GM18520 (cell line): ENCODE measurements around the gene AZI2.

Experiments
- ATAC-seq: cut with Tn5 transposase; IDR thresholded peaks from one replicate; pipeline ENCODE4 v1.9.1; 2021; ENCODE audit not compliant: unreplicated experiment

Gene AZI2

GRCh38 chr3:28301688-28302087 lies 46.9 kb downstream of the AZI2 start:
- ATAC-seq = no peak

- no peak for ATAC-seq
Observed at GRCh38 chr3:28300345-28300962, 48.2 kb downstream of the AZI2 start.

- no peak for ATAC-seq
Observed at GRCh38 chr3:28299705-28300104, 48.9 kb downstream of the AZI2 start.

GRCh38 chr3:28295898-28296490 lies 52.6 kb downstream of the AZI2 start:
- ATAC-seq = no peak

- ATAC-seq = no peak
Observed at GRCh38 chr3:28294667-28295413, 53.8 kb downstream of the AZI2 start.

- no peak for ATAC-seq
Observed at GRCh38 chr3:28292622-28293021, 56.0 kb downstream of the AZI2 start.

- no peak for ATAC-seq
Observed at GRCh38 chr3:28291577-28291976, 57.0 kb downstream of the AZI2 start.

- no peak for ATAC-seq
Observed at GRCh38 chr3:28290863-28291300, 57.7 kb downstream of the AZI2 start.

GRCh38 chr3:28287046-28287445 lies 61.6 kb downstream of the AZI2 start:
- ATAC-seq = no peak

GRCh38 chr3:28286595-28286994 lies 62.0 kb downstream of the AZI2 start:
- ATAC-seq = peak; percentile 77

GRCh38 chr3:28280781-28281180 lies 67.8 kb downstream of the AZI2 start:
- ATAC-seq = no peak

- no peak for ATAC-seq
Observed at GRCh38 chr3:28279770-28280169, 68.9 kb downstream of the AZI2 start.

- ATAC-seq = no peak
Observed at GRCh38 chr3:28278918-28279317, 69.7 kb downstream of the AZI2 start.

- ATAC-seq = no peak
Observed at GRCh38 chr3:28273837-28274236, 74.8 kb downstream of the AZI2 start.
